OCI-LY7 (cell line): Measurements from ENCODE around the gene TMA7B.

ENCODE experiments used
- CTCF ChIP-seq: fragments of 200-600 bp; sonication (generic); conservative IDR thresholded peaks from 2 replicates; pipeline ENCODE4 v1.5.1; 2014; ENCODE audit warnings: mild to moderate bottlenecking, antibody characterized with exemption, low read length, moderate library complexity, mixed read lengths
- EZH2phosphoT487 ChIP-seq: fragments of 200-600 bp; sonication (generic); IDR thresholded peaks from 2 replicates; pipeline ENCODE4 v1.6.1; 2018; ENCODE audit warnings: low read depth, borderline replicate concordance, mild to moderate bottlenecking, mixed run types, antibody characterized with exemption, low read length, moderate library complexity, mixed read lengths

- TF ChIP-seq CTCF (no peak), EZH2phosphoT487 (no peak)
These were observed 43.0 kb upstream of the TMA7B start for GRCh38 chr22:39917197-39917643.
